A549 treated with ZK216348 at 1 μM for 4 hours (cell line): ENCODE measurements around the gene TMEM87A. TPM values are rescaled to one million over a fixed set of nuclear protein-coding genes. Genes with fewer than 3 reads are reported as not detected.

Experiments used
- total RNA-seq: library from RNA; stranded (reverse); fragments of 200-300 nt; extraction: Qiagen RNA extraction; gene quantifications from 5 replicates; pipeline ENCODE4 v1.2.3, GENCODE V29; 2022; ENCODE audit warnings: low read depth

TMEM87A gene, protein sequence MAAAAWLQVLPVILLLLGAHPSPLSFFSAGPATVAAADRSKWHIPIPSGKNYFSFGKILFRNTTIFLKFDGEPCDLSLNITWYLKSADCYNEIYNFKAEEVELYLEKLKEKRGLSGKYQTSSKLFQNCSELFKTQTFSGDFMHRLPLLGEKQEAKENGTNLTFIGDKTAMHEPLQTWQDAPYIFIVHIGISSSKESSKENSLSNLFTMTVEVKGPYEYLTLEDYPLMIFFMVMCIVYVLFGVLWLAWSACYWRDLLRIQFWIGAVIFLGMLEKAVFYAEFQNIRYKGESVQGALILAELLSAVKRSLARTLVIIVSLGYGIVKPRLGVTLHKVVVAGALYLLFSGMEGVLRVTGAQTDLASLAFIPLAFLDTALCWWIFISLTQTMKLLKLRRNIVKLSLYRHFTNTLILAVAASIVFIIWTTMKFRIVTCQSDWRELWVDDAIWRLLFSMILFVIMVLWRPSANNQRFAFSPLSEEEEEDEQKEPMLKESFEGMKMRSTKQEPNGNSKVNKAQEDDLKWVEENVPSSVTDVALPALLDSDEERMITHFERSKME
- total RNA-seq: 23.9 to 41.2 TPM (median 26.0 TPM) in 5 replicates

GRCh38 chr15:42272939-42273899 lies at the start of gene TMEM87A, which contains the start of gene GANC:
Gene TMEM87A (minus strand): TSS chr15:42273433. CDS start chr15:42273398, 35 bp downstream.
Gene GANC (plus strand): TSS chr15:42273201. CDS start chr15:42274482, 1,281 bp downstream.

GRCh38 chr15:42207674-42208579 lies 65.3 kb downstream of the TMEM87A start, which contains the start of gene VPS39:
Gene VPS39 (minus strand): TSS chr15:42208304. CDS start chr15:42208153, 151 bp downstream.

Other genes with a start within 250 kb of the TMEM87A start
- not detected in 5 replicates for gene PLA2G4D, start 178.9 kb downstream of the TMEM87A start, total RNA-seq
- not detected in 5 replicates for gene PLA2G4F, start 116.8 kb downstream of the TMEM87A start, total RNA-seq
- 14.1 to 17.9 TPM (median 16.7 TPM) in 5 replicates for gene VPS39, start 65.1 kb downstream of the TMEM87A start, total RNA-seq
- 5.6 to 11.0 TPM (median 6.8 TPM) in 5 replicates for gene GANC, start 232 bp downstream of the TMEM87A start, total RNA-seq
- gene CAPN3, start 86.1 kb upstream of the TMEM87A start, total RNA-seq: 0.18 to 0.60 TPM (median 0.41 TPM) in 4 of 5 replicates, not detected in the other
- gene ZNF106, start 217.7 kb upstream of the TMEM87A start, total RNA-seq: 6.3 to 14.4 TPM (median 10.6 TPM) in 5 replicates
- gene SNAP23, start 222.2 kb upstream of the TMEM87A start, total RNA-seq: 16.5 to 55.9 TPM (median 18.4 TPM) in 5 replicates